Esophagus muscularis mucosa (tissue), 4 donors: ENCODE results near the gene USE1. TPM values are rescaled to one million over a fixed set of nuclear protein-coding genes. Genes with fewer than 3 reads are reported as not detected.
A peak's percentile ranks its signal among the peaks of the same experiment; 100 is the strongest.

ENCODE experiments used
- DNase-seq: peaks from one replicate; pipeline ENCODE4 v3.0.0-alpha.2; 2017; ENCODE audit errors: extremely low spot score
- H3K27ac ChIP-seq, 4 donors: fragments of 200-600 bp; sonication (generic); replicated peaks in 1 of 4; 1 replicate in 3 of 4; 2 replicates in 1 of 4; pipeline ENCODE4 v1.5.1; 2016 to 2019; ENCODE audit warnings: mild to moderate bottlenecking in 1 of 4
- H3K27me3 ChIP-seq, 4 donors: fragments of 200-600 bp; sonication (generic); one replicate each; pipeline versions ENCODE4 v1.5.1 to v1.6.0; 2016 to 2019
- H3K36me3 ChIP-seq, 4 donors: fragments of 200-600 bp; sonication (generic); one replicate each; pipeline ENCODE4 v1.5.1; 2016 to 2019
- H3K4me1 ChIP-seq, 4 donors: fragments of 200-600 bp; sonication (generic); one replicate each; pipeline ENCODE4 v1.5.1; 2016 to 2019
- H3K4me3 ChIP-seq, 4 donors: fragments of 200-600 bp; sonication (generic); 1 replicate in 2 of 4; 2 replicates in 2 of 4; pipeline ENCODE4 v1.5.1; 2016 to 2019; ENCODE audit warnings: mild to moderate bottlenecking in 4 of 4, moderate library complexity in 1 of 4
- H3K9me3 ChIP-seq, 4 donors: fragments of 200-600 bp; sonication (generic); 1 replicate in 3 of 4; 2 replicates in 1 of 4; pipeline ENCODE4 v1.5.1; 2016 to 2019
- CTCF ChIP-seq, 3 experiments: fragments of 200-600 bp in 2 of 3; fragments of 450-650 bp in 1 of 3; sonication (generic) in 2 of 3; IDR thresholded peaks; one replicate each; pipeline ENCODE4 v1.5.1; 2017 to 2019; ENCODE audit warnings: antibody characterized with exemption in 3 of 3, mild to moderate bottlenecking in 2 of 3, moderate library complexity in 1 of 3
- EP300 ChIP-seq: sonication (generic); formaldehyde crosslinking; IDR thresholded peaks from one replicate; pipeline ENCODE4 v1.6.1; 2017; ENCODE audit warnings: antibody characterized with exemption
- POLR2A ChIP-seq: fragments of 450-650 bp; IDR thresholded peaks from one replicate; pipeline ENCODE4 v1.6.1; 2017; ENCODE audit warnings: antibody characterized with exemption, moderate library complexity, mild to moderate bottlenecking, low read depth
- POLR2AphosphoS5 ChIP-seq, 2 donors: sonication (generic); formaldehyde crosslinking; IDR thresholded peaks; one replicate each; pipeline ENCODE4 v1.6.1; 2017; ENCODE audit warnings: antibody characterized with exemption in 2 of 2
- WGBS: methylation state at CpG from one replicate; pipeline ENCODE4 v1.1.5; 2018; 5-methylcytosine and 5-hydroxymethylcytosine counted together
- intact Hi-C: fragments of 100-400 bp; cut with DNase I; formaldehyde crosslinking; loops from one replicate; pipeline ENCODE4 v1.15.1; 2023
- total RNA-seq, 4 donors: library from RNA; depleted of rRNA; stranded (reverse); fragments of >200 nt; gene quantifications; one replicate each; pipeline versions ENCODE4 v1.1.0 to v1.2.1, GENCODE V29; 2016

USE1 gene
- total RNA-seq, 4 donors from 2014 or later = 20.7 to 26.2 (median 21.3) TPM

- TF ChIP-seq CTCF (IDR thresholded peaks at IDR 0.05) (peak; percentile 82 to 96 (median 90)), POLR2A (no peak), POLR2AphosphoS5 (IDR thresholded peaks at IDR 0.05) (peak in 1 of 2 donors; percentile 48), EP300 (no peak)
- Histone ChIP-seq H3K4me1 (no peaks in the 10 kb centered on the region), H3K9me3 (peaks cover 0 to 10% (median 2%) of the 10 kb centered on the region in 4 donors), H3K27me3 (no peaks in the 10 kb centered on the region), H3K4me3 (no peak overlapping the region), H3K36me3 (peaks cover 0 to 33% (median 3%) of the 10 kb centered on the region in 4 donors), H3K27ac (no peak overlapping the region)
- no peak for DNase-seq
- intact Hi-C loops = no loop called here
- WGBS = 26% methylated on average over 15 of the region's 15 CpGs
Observed at GRCh38 chr19:17260842-17261325, 45.7 kb downstream of the USE1 start.

- H3K36me3 ChIP-seq = peaks cover 0 to 26% (median 3%) of the 10 kb centered on the region in 4 donors
- TF ChIP-seq EP300 (no peak), CTCF (IDR thresholded peaks at IDR 0.05) (no peak), POLR2A (no peak), POLR2AphosphoS5 (IDR thresholded peaks at IDR 0.05) (no peak)
- peaks cover under 1 to 3% (median under 1%) of the 10 kb centered on the region in 4 donors for H3K4me1 ChIP-seq
- H3K27ac ChIP-seq = no peak overlapping the region
- DNase-seq = no peak
- intact Hi-C loops = no loop called here
- peak overlapping the region; percentile 12 to 55 (median 20) for H3K4me3 ChIP-seq
- peaks cover 0 to 10% (median 2%) of the 10 kb centered on the region in 4 donors for H3K9me3 ChIP-seq
- 73% methylated on average over 14 of the region's 16 CpGs for WGBS
- no peaks in the 10 kb centered on the region for H3K27me3 ChIP-seq
Observed at GRCh38 chr19:17262557-17262956, 47.4 kb downstream of the USE1 start.

- H3K27ac ChIP-seq = peak overlapping the region; percentile 42 to 63 (median 54)
- DNase-seq = no peak
- 82% methylated on average over 15 of the region's 23 CpGs for WGBS
- TF ChIP-seq CTCF (IDR thresholded peaks at IDR 0.05) (no peak), POLR2A (no peak)
- peak overlapping the region; percentile 23 to 55 (median 43) for H3K4me3 ChIP-seq
- peaks cover 12 to 15% (median 14%) of the 10 kb centered on the region in 4 donors for H3K4me1 ChIP-seq
- intact Hi-C loops = no loop called here
- peaks cover 0 to 14% (median 7%) of the 10 kb centered on the region in 4 donors for H3K36me3 ChIP-seq
- no peaks in the 10 kb centered on the region for H3K27me3 ChIP-seq
- H3K9me3 ChIP-seq = peaks cover 0 to 10% (median 2%) of the 10 kb centered on the region in 4 donors
Observed at GRCh38 chr19:17263712-17264640, 48.8 kb downstream of the USE1 start.

GRCh38 chr19:17264641-17264979 lies 49.5 kb downstream of the USE1 start, which contains the start of gene USHBP1:
USHBP1 (minus strand) TSS chr19:17264745; CDS start chr19:17264299, 446 bp downstream.
- no peak for DNase-seq
- peaks cover 12 to 17% (median 14%) of the 10 kb centered on the region in 4 donors for H3K4me1 ChIP-seq
- H3K27me3 ChIP-seq = no peaks in the 10 kb centered on the region
- peak within 1 kb of the TSS; percentile 42 to 66 (median 54) for H3K27ac ChIP-seq
- H3K9me3 ChIP-seq = peaks cover 0 to 3% (median under 1%) of the 10 kb centered on the region in 4 donors
- peak; percentile 69 to 76 for TF ChIP-seq POLR2AphosphoS5 (IDR thresholded peaks at IDR 0.05)
- no peak for TF ChIP-seq POLR2A
- intact Hi-C loops = no loop called here
- H3K36me3 ChIP-seq = peaks cover 4 to 14% (median 11%) of the 10 kb centered on the region in 4 donors
- peak within 1 kb of the TSS; percentile 23 to 55 (median 43) for H3K4me3 ChIP-seq
- WGBS = 40% methylated on average over 5 of the region's 5 CpGs

GRCh38 chr19:17266026-17266425 lies 50.9 kb downstream of the USE1 start:
- intact Hi-C loops = no loop called here

More at GRCh38 chr19:17266026-17266425, 50.9 kb downstream of the USE1 start:
- H3K9me3 ChIP-seq = no peaks in the 10 kb centered on the region
- H3K4me3 ChIP-seq = no peak overlapping the region
- TF ChIP-seq POLR2A (no peak), CTCF (IDR thresholded peaks at IDR 0.05) (no peak), EP300 (no peak), POLR2AphosphoS5 (IDR thresholded peaks at IDR 0.05) (no peak)
- peaks cover 17 to 26% (median 23%) of the 10 kb centered on the region in 4 donors for H3K36me3 ChIP-seq
- peak overlapping the region in 2 of 4 donors; percentile 79 to 84 for H3K27ac ChIP-seq
- no peaks in the 10 kb centered on the region for H3K27me3 ChIP-seq
- H3K4me1 ChIP-seq = peaks cover 12 to 17% (median 14%) of the 10 kb centered on the region in 4 donors
- WGBS = 92% methylated on average over 7 of the region's 7 CpGs
- no peak for DNase-seq
